T-helper 1 cell treated with Interleukin-12 subunit alpha and Interleukin-12 subunit beta and Interleukin-4 antibody, amounts not matched to agents 30 μg/mL and 1 μg/mL, for 36 hours (primary cell): Measurements from ENCODE around the gene PPP6R3.
"Not testable (repeated sequence)": the region's sequence is repeated elsewhere in the genome, so short reads cannot be mapped to it uniquely, and the experiment has no call there.

Experiments
- H3K27ac Mint-ChIP-seq: one replicate; pipeline ENCODE4 v1.8.0; 2021; ENCODE audit warnings: mild to moderate bottlenecking, mixed read lengths
- H3K27me3 Mint-ChIP-seq: one replicate; pipeline ENCODE4 v1.8.0; 2021; ENCODE audit warnings: low read depth, mixed read lengths
- H3K36me3 Mint-ChIP-seq: one replicate; pipeline ENCODE4 v1.8.0; 2021; ENCODE audit warnings: low read depth, mixed read lengths
- H3K4me1 Mint-ChIP-seq: one replicate; pipeline ENCODE4 v1.8.0; 2021; ENCODE audit warnings: low read depth, mixed read lengths
- H3K4me3 Mint-ChIP-seq: one replicate; pipeline ENCODE4 v1.8.0; 2021; ENCODE audit warnings: mild to moderate bottlenecking, moderate library complexity, mixed read lengths
- H3K9me3 Mint-ChIP-seq: one replicate; pipeline ENCODE4 v1.8.0; 2021; ENCODE audit warnings: mixed read lengths

Gene PPP6R3

DNA sequence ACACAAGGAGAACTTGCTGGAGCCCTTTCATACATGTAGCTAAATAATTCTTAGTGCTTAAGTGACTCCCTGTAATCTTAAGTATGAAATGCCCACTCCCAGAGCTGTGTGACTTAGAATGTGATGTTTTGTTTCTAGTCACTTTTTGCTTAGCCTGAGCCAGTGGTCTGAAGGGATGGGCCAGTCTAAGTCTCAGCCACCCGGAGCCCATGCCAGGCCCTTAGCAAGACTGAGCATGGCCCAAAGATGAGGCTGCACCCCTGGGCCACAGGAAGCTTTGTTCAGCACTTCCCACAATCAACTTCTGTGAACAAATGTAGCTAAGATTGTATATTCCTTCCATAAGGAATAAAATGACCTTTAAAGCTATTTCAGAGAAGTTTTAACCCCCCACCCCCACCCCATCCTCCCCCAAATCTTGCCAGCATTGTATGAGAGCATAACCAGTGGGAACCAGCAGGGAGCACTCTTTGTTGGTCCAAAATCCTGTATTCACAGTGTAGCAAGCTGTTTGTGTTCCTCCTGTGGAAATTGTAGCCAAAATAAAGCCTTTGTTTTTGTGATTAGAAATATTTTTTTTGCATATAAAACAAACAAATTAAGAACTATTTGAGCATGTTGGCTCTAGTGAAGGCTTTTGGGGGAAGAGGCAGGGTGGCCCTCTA is 150.0 kb downstream of the PPP6R3 start:
- H3K4me1 Mint-ChIP-seq = peaks cover 4% of the 10 kb centered on the region
- H3K27ac Mint-ChIP-seq = no peak overlapping the region
- H3K27me3 Mint-ChIP-seq = no peaks in the 10 kb centered on the region

GRCh38 chr11:68615657-68616056 is 155.1 kb downstream of the PPP6R3 start:
- Mint-ChIP-seq H3K27ac (no peak overlapping the region), H3K9me3 (no peaks in the 10 kb centered on the region), H3K4me1 (no peaks in the 10 kb centered on the region), H3K27me3 (no peaks in the 10 kb centered on the region), H3K36me3 (peaks cover 31% of the 10 kb centered on the region), H3K4me3 (no peak overlapping the region)

More for the DNA sequence above, 150.0 kb downstream of the PPP6R3 start:
- Mint-ChIP-seq H3K36me3 (peaks cover 50% of the 10 kb centered on the region), H3K9me3 (no peaks in the 10 kb centered on the region), H3K4me3 (no peak overlapping the region)

DNA sequence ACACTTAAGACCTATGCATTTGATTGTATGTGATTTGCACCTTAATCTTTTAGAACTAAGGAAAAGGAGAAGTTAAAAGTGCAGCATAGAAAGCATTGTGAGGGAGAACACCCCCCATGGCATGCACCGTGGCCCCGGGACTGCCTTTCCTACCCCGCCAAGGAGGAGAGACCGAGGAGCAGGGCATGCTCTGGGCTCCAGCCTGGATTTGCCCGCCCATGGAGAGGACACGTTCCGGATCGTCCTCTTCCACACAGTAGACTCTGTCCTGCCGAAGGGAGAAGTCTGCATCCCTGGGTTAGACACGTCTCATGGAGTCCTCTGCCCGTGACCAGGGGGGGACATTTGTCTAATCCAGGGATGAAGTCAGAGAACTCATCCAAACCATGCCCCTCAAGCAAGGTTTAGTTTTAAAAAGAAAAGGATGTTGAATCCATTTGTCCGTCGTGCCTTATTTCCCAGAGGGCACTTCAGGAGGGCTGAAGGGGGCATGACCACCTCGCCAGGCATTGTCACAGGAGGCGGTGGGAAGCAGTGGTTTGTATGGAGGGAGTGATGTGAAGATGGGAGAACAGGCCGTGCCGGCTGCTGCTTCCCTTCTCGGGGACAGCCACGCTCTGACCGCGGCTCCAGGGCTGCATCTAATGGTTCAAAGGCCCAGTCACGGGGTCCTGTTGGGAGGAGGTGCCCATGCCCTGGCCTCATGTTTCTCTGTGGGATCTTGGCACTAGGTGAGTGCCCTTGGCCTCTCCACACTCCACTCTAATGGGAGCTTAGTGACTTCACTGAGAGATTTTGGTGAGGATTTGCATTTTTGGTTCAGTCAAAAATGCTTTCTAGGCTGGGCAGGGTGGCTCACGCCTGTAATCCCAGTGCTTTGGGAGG is 157.6 kb downstream of the PPP6R3 start:
- Mint-ChIP-seq H3K4me1 (no peaks in the 10 kb centered on the region), H3K27me3 (no peaks in the 10 kb centered on the region), H3K36me3 (peaks cover 14% of the 10 kb centered on the region), H3K4me3 (no peak overlapping the region), H3K27ac (no peak overlapping the region), H3K9me3 (no peaks in the 10 kb centered on the region)

- no peaks in the 10 kb centered on the region for H3K4me1 Mint-ChIP-seq
- no peak overlapping the region for H3K27ac Mint-ChIP-seq
- no peak overlapping the region for H3K4me3 Mint-ChIP-seq
- H3K36me3 Mint-ChIP-seq = no peaks in the 10 kb centered on the region
- H3K9me3 Mint-ChIP-seq = no peaks in the 10 kb centered on the region
- peaks cover 4% of the 10 kb centered on the region for H3K27me3 Mint-ChIP-seq
Observed at GRCh38 chr11:68621826-68622225, 161.3 kb downstream of the PPP6R3 start.

GRCh38 chr11:68623706-68624105 is 163.2 kb downstream of the PPP6R3 start:
- H3K9me3 Mint-ChIP-seq, H3K4me3 Mint-ChIP-seq, H3K4me1 Mint-ChIP-seq, H3K36me3 Mint-ChIP-seq, H3K27ac Mint-ChIP-seq, H3K27me3 Mint-ChIP-seq: not testable (repeated sequence)

DNA sequence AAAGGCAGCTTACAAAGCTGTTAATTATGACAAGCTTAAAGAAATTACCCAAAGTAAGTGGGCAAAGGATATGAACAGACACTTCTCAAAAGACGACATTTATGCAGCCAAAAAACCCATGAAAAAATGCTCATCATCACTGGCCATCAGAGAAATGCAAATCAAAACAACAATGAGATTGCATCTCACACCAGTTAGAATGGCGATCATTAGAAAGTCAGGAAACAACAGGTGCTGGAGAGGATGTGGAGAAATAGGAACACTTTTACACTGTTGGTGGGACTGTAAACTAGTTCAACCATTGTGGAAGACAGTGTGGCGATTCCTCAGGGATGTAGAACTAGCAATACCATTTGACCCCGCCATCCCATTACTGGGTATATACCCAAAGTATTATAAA is 164.5 kb downstream of the PPP6R3 start:
- not testable (repeated sequence) for H3K9me3 Mint-ChIP-seq, H3K4me1 Mint-ChIP-seq, H3K27ac Mint-ChIP-seq, H3K27me3 Mint-ChIP-seq, H3K4me3 Mint-ChIP-seq, H3K36me3 Mint-ChIP-seq

GRCh38 chr11:68626236-68626635 is 165.7 kb downstream of the PPP6R3 start:
- H3K9me3 Mint-ChIP-seq, H3K36me3 Mint-ChIP-seq, H3K4me1 Mint-ChIP-seq, H3K27me3 Mint-ChIP-seq, H3K4me3 Mint-ChIP-seq, H3K27ac Mint-ChIP-seq: not testable (repeated sequence)

GRCh38 chr11:68628837-68629236 is 168.3 kb downstream of the PPP6R3 start:
- H3K4me3 Mint-ChIP-seq, H3K27ac Mint-ChIP-seq, H3K9me3 Mint-ChIP-seq, H3K27me3 Mint-ChIP-seq, H3K36me3 Mint-ChIP-seq, H3K4me1 Mint-ChIP-seq: not testable (repeated sequence)

DNA sequence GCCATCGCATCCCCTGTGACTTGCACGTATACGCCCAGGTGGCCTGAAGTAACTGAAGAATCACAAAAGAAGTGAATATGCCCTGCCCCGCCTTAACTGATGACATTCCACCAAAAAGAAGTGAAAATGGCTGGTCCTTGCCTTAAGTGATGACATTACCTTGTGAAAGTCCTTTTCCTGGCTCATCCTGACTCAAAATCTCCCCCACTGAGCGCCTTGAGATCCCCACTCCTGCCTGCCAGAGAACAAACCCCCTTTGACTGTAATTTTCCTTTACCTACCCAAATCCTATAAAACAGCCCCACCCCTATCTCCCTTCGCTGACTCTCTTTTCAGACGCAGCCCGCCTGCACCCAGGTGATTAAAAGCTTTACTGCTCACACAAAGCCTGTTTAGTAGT is 171.8 kb downstream of the PPP6R3 start:
- H3K36me3 Mint-ChIP-seq, H3K4me1 Mint-ChIP-seq, H3K4me3 Mint-ChIP-seq, H3K27ac Mint-ChIP-seq, H3K9me3 Mint-ChIP-seq: not testable (repeated sequence)
- H3K27me3 Mint-ChIP-seq = peaks cover 22% of the 10 kb centered on the region

GRCh38 chr11:68632802-68633201 is 172.2 kb downstream of the PPP6R3 start:
- Mint-ChIP-seq H3K36me3 (no peaks in the 10 kb centered on the region), H3K4me3 (no peak overlapping the region), H3K27me3 (peaks cover 22% of the 10 kb centered on the region), H3K4me1 (no peaks in the 10 kb centered on the region), H3K9me3 (no peaks in the 10 kb centered on the region), H3K27ac (no peak overlapping the region)

DNA sequence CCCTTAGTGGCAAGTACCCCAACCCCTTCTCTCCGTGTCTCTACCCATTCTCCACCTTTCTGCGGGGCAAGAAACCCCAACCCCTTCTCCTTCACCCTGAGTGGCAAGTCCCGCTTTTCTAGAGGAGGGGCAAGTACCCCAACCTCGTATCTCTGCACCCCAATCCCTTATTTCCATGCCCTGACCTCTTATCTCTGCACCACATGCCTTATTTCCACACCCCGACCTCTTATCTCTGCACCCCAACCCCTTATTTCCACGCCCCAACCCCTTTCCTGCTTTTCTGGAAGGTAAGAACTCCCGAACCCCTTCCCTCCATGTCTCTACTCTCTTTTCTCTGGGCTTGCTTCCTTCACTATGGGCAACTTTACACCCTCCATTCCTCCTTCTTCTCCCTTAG is 174.1 kb downstream of the PPP6R3 start:
- H3K27ac Mint-ChIP-seq = not testable (repeated sequence)

GRCh38 chr11:68635172-68635571 is 174.6 kb downstream of the PPP6R3 start:
- not testable (repeated sequence) for H3K4me1 Mint-ChIP-seq, H3K9me3 Mint-ChIP-seq, H3K27ac Mint-ChIP-seq, H3K36me3 Mint-ChIP-seq, H3K4me3 Mint-ChIP-seq
- peaks cover 22% of the 10 kb centered on the region for H3K27me3 Mint-ChIP-seq

More for the DNA sequence above, 174.1 kb downstream of the PPP6R3 start:
- H3K4me3 Mint-ChIP-seq, H3K4me1 Mint-ChIP-seq, H3K9me3 Mint-ChIP-seq, H3K36me3 Mint-ChIP-seq: not testable (repeated sequence)
- peaks cover 22% of the 10 kb centered on the region for H3K27me3 Mint-ChIP-seq

- not testable (repeated sequence) for H3K4me1 Mint-ChIP-seq, H3K9me3 Mint-ChIP-seq, H3K4me3 Mint-ChIP-seq, H3K36me3 Mint-ChIP-seq, H3K27ac Mint-ChIP-seq
- H3K27me3 Mint-ChIP-seq = peaks cover 22% of the 10 kb centered on the region
Observed at GRCh38 chr11:68635883-68636282, 175.3 kb downstream of the PPP6R3 start.

DNA sequence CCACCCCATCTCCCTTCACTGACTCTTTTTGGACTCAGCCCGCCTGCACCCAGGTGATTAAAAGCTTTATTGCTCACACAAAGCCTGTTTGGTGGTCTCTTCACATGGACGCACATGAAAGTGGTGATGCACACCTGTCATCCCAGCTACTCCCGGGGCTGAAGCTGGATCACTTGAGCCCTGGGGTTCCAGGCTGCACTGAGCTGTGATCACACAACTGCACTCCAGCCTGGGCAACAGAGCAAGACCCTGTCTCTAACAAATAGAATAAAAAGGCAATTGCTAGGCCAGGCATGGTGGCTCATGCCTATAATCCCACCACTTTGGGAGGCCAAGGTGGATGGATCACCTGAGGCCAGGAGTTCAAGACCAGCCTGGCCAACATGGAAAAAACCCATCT is 178.8 kb downstream of the PPP6R3 start:
- not testable (repeated sequence) for H3K4me1 Mint-ChIP-seq, H3K4me3 Mint-ChIP-seq, H3K27ac Mint-ChIP-seq, H3K9me3 Mint-ChIP-seq, H3K36me3 Mint-ChIP-seq
- peaks cover 18% of the 10 kb centered on the region for H3K27me3 Mint-ChIP-seq

DNA sequence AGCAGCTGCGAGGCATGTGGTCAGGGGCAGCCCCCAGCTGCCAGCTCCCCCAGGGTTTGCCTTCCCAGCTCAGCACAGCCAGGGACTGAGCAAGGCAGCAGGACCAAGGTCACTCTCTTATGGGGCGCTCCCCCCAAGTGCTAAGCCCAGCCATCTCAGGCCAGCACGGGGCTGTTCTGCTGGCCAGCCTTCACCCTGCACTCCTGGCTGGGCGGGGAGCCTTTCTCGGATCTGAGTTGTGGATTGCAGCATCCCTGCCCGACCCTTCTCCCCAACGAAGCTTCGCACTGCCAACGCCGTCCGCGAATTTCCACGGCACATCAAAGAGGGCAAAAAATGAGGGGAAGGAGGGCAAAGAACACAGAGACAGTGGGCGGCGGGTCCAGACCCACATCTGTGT is 181.3 kb downstream of the PPP6R3 start:
- Mint-ChIP-seq H3K36me3 (no peaks in the 10 kb centered on the region), H3K27me3 (peaks cover 7% of the 10 kb centered on the region), H3K27ac (no peak overlapping the region), H3K4me1 (no peaks in the 10 kb centered on the region), H3K4me3 (no peak overlapping the region), H3K9me3 (peaks cover 13% of the 10 kb centered on the region)
